Renal pelvis (tissue), 4 donors: ENCODE data around the gene DPYSL5. TPM values are rescaled to one million over a fixed set of nuclear protein-coding genes. Genes with fewer than 3 reads are reported as not detected.

Experiments
- DNase-seq: peaks from one replicate; pipeline ENCODE4 v3.0.0-alpha.2; 2013
- polyA plus RNA-seq, 3 donors: library from polyadenylated mRNA; unstranded; fragments of 120-200 nt; gene quantifications; one replicate each; pipeline ENCODE4 v1.2.1, GENCODE V29; 2013; ENCODE audit not compliant: insufficient read length in 3 of 3

Gene DPYSL5
- polyA plus RNA-seq, 3 donors, result 7.2 to 10.6 (median 8.6) TPM

DNA sequence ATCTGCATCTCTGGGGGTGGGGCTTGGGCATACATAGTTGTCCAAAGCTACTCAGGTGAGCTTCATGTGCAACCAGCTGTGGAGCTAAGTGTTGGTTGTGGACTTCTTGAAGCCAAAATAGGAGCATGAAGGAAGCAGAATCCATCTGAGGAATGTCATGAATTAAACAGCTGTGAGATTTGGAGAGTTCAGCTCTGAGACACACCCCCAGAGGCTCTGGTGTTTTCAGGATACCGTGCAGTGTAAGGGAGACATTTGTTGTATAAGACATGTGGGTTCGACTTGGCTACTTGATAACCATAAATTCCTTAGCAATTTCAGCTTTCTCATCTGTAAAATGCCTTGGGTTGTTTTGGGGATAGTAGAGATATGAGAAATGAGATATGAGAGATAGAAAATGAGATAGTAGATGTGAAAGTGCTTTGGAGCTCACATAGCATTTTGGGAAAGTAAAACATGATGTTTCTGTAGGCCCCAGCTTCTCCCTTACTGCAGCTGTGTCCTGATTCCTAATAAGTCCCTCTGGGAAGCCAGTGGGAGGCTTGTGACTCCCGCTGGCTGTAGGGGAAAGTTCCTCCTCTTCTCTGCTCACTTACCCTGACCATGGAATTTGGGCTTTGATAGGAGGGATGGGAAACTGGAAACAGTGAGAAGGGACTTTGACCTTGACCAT is 50.0 kb downstream of the DPYSL5 start:
- no peak for DNase-seq

DNA sequence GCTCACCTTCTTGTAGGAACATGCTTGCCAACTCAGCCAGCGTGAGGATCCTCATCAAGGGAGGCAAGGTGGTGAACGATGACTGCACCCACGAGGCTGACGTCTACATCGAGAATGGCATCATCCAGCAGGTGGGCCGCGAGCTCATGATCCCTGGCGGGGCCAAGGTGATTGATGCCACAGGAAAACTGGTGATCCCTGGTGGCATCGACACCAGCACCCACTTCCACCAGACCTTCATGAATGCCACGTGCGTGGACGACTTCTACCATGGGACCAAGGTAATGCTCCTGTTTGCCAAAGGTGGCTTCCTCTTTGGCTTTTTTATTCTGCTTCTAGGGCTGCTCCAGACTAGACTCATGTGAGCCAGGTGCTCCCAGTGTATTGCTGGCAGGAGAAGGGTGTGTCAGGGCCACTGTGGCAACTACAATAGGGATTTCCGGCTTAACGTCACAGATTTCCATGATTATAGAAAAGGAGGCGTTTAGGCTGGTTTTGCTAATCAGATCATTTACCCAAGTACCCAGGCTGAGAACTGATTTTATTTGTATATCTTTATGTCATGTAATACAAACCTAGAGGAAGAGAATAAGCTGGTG is 50.6 kb downstream of the DPYSL5 start:
- DNase-seq, result no peak

DNA sequence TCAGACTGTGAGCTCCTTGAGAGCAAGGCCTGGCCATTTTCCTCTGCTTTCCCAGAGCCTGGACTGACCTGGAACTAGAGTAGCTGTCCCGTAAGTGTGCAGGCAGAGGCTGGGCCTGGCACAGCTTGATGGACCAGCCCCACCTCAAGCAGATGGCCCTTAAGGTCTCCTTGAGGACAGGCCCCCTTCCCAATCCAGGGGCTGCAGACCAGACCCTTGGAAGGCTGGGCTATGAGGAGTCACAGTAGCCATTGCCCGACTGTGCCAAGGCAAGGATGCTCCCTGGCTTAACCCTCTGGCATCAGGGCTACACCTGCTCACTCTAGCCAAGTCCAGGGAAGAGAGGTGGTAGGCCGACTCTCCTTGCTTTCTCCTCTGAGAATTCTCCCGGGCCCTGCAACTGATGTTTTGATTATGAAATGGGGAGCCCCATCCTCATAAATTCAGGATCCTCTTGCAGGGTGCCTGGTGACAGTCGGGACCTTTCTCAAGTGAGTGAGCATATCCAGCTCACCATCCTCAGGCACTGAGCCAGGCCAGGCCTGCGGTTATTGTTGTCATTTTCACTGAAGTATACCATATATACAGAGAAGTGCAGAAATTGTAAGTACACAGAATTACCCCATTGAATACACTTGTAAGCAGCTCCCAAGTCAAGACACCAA is 51.7 kb downstream of the DPYSL5 start:
- no peak for DNase-seq

DNA sequence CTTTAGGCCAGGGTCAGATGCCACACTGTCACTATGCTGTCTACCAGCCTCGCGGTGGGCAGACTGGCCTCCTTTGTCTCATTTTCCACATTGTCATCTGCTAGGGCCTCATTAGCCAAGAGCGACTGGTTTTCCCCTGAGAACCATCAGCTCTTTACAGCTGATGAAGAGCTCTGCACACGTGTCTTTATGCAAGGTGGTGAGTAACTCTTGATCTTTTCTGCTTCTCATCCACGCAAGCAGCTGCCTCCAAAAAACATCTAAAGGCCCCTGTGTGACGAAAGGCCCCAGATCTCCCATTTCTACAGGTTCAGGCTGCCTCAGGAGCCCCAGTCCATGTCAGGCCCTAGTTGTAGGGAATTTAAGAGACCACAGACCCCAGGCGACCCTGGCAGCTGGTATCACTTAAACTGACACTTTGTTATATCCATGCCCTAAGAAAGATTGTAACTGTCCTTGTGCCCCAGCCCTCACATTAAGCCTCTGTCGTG is 52.9 kb downstream of the DPYSL5 start:
- no peak for DNase-seq

DNA sequence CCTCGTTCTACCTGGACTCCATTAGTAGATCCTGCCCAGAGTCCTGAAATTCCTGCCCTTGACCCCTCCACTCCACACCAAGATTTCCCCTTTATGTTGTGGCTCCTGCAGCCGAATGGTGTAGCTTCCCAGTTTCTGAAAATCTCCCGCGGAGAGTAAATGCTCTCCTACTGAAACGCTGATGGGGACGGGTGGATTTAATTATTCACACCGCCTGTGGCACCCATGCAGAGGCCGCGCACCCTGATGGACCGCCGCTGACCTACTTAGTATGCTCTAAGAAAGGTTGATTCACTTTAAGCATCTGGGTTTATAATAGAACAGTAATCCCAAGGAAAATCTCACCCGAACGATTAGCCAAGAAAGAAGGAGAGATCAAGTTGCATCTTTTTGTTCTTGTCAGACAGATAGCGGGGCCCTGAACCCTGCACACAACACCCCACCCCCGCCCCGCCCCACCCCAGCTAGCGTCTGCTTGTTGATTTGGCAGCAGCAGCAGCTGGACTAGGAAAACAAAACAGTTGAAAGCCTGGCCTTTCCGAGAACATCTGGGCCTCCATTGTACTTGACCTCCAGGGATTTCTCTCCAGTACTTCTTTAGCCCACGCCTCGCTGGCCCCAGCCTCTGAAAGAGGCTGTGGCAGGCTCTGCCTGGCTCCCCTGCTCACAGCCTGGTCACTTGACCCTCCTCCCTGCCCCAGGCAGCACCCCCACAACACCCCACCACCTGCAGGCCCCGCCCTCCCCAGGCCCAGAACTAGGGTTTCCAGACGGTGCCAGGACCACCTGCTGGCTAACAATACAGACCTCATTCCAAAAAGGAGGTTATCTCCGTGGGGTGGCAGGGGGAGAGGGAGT is 53.6 kb downstream of the DPYSL5 start:
- no peak for DNase-seq

DNA sequence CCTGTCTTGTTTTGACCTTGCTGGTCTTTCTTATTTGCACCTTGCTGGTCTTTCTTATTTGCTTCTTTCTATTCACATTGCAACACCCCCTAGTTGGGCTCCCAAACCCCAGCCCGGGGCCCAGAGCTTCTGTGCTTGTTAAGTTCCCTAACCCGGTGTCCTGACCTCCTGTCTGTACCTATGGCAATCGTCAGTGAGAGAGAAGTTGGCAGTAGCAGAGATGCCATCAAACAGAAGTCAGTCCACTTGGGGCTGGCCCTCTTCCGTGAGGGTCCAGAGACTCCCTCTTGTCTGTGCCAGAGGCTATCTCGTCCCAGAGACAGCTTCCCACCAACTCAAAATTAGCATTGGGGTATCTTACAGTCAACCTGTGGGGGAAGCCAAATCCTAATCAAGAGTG is 55.7 kb downstream of the DPYSL5 start:
- DNase-seq, result no peak

DNA sequence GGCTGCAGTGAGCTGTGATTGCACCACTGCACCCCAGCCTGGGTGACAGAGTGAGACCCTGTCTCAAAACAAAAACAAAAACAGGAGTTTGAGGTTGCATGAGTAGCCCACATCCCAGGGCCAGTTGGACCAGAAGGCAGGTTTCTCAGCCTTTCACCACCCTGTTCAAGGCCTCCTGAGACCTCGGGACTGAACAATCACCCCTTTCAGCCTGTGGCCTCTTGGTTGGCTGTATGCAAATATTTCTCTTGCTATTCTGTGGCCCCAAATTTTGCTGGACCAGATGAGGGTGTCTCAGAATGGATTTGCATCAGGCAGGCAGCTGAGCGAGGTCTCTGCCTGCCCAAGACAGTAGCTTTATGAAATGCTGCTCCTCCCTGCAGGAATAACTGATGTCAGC is 56.9 kb downstream of the DPYSL5 start:
- DNase-seq, result no peak

DNA sequence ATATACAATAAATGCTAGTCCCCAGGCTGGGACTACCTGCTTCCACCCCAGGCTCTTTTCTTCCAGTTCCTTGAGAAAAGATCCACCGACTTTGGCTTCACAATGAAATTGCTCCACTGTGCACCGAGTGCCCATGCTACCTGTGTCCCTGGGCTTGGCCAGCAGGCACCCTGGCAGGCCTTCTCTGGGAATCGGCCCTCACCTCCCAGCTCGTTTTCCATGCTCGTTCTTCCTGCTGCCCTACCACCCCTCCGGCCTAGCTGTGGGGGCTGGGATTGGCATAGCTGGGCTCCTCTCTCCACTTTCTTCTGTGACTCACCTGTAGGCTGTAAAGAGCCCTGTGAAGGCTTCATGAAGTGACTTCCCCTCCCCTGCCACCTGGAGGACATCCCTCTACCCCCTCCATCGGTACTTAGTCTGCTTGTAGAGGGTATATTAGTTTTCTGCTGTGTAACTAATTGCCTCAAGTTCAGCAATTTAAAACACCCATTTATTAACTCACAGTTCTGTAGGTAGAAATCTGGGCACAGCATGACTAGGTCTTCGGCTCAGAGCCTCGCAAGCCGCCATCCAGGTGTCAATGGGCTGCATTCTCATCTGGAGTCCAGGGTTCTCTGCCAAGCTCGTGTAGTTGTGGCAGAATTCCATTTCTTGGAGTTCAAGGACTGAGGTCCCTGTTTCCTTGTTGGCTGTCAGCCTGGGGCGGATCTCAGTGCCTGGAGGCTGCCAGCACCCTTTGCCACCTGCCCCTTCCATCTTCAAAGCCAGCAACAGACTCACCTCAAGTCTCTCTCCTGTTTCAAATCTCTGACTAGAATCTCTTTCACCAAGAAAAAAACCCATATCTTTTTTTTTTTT is 57.6 kb downstream of the DPYSL5 start:
- DNase-seq, result no peak

DNA sequence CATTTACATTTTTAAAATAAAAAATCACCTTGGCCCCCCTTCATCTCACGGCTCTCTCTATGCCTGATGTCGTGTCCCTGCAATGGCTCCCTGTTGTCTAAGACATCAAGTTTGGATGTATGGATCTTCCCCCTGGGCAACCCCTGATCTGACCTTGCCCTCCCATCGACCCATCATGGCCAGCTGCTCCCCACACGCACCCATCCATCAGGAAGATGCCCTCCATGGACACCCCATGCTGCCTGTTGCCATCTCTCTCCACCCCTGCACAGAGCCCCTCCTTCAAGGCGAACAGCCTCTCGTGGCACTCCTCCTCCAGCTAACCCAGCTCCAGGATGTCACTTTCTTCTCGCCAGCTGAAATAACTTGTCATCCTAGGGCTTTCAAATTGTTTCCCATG is 59.5 kb downstream of the DPYSL5 start:
- no peak for DNase-seq

DNA sequence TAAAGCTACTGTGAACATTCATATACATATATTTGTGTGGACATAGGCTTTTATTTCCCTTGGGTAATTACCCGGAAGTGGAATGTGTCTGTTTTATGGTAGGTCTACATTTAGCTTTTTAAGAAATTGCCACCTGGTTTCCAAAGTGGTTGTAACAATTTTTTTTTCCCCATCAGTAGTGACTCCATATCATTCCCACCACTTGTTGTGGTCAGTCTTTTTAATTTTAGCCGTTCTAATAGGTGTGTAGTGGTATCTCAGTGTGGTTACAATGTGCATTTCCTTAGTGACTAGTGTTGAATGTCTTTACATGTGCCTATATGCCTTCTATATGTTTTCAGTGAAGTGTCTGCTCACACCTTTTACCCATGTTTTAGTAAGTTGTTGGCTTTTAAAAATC is 62.2 kb downstream of the DPYSL5 start:
- no peak for DNase-seq

DNA sequence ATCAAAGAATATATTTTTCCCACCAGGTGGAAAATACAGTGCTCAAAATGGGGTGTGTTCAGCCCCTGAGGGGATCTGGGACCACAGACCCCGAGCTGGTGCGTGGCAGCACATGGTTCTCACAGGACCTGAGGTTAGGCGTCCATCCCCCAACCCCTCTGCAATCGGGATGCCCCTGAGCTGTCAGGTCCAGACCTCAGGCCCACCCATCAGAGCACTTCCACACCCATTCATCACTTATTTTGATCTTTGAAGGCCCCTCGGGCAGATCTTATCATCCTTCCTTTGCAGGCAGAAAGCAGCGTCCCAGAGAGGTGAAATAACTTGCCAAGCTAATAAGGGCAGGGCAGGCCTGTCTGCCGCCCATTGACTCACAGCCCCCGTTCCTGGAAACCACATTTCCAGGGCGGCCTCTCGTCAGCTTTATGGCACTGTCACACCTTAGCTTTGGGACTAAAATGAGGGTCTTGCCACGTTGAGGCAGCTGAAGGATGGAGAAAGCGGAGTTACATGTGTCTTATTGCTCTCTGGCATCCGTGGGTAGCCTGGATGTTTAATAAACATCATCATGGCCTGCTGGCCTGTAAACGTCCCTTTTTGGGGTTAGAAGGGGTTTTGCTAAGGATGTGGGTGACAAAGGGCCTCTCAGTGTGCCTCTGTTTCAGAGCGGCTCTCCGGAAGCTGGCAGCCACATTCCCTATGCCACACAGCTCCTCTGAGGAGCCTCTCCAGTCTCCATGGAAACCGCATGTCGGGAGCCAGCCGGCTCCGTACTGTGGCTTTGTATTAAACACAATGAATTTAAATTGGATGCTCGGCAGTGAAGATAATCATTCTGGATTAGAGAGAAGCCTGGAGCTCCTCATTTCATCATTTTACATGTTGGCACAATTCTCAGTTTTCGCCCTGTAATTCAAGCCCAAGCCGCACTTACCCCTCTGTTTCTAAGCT is 64.3 kb downstream of the DPYSL5 start:
- no peak for DNase-seq

DNA sequence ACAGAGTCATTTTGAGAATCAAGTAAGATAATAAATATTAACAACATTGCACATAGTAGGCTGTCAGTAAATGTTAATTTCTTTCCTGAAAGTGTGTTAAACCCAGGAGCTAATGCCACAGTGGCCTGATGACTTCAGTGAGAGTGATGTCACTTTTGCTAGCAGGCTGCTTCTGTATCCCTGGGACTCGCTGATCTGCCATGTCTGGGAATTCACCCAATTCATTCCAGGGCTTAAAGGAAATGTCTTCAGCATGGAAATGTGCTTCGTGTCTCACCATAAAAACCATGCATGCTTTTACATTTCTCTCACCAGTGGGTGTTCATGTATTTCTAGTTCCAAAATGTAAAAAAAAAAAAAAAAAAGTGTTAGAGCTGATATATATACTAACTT is 65.7 kb downstream of the DPYSL5 start:
- DNase-seq, result no peak

DNA sequence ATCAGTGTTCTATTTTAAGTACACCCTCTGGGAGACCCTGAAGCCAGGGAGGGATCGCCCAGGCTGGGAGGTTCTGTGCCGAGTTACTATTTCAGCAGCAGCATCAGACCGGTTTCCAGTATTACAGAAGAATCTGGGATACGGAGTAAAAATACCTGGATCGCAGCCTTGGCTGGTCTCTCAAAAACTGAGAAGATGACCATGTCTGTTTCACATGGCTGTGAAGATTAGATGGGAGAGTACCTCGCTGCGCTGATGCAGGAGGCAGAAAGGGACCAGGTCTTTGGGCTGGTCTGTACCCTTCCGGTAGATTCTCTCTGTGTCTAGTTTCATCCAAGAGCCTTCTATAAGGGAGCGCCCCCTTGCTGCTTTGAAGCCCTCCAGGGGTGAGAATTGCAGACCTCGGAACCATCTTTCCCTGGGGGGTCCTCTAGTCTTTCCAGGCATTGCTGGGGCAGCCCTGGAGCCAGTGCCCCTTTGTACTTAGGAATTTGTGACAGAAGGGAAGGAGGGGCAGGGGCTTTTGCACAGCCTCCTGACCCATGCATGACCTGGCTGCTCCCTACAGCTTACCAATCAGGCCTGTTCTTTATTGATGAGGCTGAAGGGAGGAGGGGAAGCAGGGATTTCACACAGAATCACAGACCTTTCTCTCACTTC is 66.2 kb downstream of the DPYSL5 start:
- DNase-seq, result no peak

DNA sequence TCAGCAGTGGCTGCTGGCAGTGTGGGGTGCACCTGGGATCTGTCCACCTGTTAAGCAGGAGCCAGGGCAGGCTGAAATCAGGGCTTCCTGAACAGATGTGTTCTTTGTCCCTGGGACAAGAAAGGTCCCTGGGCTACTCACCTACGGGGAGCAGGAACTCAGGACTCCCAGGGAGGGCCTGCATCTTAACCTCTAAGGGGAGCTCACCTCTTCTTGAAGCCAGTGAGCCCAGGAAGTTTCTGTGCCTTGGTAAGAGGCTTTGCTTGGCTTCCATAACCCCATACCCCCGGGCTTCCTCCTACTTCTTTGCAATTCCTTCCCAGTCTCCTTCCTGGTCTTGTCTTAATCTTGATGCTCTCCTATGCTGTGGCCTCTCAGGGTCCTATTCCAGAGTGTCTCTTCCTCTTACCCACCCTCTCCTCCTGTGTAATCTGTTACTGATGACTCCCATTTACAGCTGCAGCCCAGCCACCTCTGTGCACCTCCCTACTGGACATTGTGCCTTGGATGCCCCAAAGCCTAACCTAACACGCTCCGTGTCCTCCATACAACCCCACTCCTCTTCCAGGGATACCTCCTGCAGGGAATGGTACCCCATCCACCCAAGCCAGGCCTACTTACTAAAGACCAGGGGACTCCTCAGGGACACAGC is 66.9 kb downstream of the DPYSL5 start:
- DNase-seq, result no peak

DNA sequence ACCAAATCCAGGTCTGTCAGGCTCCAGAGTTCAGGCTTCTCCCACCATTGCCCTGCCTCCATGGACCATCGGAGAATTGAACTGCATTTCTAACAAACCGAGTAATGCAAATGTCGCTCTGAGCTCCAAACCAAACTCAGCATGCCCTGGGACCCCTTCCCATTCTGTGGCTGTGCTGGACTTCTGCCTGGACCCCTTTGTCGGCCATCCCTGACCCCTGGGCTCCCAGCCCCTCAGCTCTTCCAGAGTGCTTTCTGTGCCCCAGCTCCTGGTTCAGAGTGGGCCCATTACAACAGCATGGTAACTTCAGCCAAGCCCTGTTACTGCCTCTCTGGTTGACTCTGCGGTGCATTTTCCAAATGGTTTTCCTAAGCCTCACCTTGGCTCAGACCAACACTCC is 67.4 kb downstream of the DPYSL5 start:
- no peak for DNase-seq

DNA sequence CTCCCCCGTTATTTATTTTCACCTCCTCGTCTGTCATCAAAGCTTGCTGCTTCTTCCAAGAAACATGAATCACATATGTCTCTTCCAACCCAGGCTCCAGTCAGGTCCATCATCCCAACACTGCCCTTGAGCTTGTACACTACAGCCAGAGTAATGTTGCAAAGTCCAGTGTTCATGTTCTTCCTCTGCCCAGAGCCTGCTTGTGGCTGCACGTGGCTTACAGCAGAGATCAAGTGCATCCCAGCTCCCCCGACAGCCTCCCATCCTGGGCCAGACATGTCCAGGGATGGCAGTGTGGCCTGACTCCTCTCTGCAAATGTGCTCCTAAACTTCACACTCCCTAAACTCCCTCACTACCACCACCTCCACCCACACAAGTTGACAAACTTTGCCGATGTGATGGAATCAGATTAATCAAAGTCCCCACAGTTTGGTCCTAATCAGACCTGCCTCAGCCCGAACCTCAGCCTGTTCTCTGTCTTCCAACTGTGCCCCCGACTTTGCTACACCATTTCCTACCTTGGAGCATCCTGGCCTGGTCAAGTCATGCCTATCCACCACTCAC is 68.3 kb downstream of the DPYSL5 start:
- no peak for DNase-seq

DNA sequence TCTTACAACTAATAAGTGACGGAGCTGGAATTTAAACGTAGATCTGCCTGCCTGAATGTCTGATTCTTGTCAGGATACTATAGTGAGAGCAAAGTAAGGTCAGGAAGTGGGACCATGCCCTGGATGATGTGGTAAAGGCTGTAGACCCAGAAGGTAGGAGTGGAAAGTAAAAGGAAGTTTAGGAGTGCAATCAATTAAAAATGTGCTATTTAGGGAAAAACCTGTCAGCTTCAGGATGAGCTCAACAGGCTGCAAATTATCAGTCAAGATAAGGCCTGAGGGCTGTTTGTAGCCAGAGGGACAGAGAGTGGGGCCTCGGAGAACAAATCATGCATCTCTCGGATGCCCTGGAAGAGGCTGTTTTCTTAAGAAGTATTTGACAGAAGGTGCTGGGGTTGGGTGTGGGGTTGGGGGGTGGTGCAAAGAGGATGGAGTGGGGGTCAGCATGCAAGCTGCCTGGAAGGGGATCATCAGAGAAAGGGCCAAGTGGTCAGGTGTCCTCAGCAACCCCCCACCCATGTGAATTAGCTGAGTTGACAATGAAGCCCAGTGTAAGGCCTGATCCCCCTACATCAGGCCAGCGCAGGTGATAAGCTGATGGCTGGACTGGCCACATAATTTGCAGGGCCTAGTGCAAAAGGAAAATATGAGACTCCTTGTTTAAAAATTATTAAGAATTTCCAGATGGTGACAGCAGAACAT is 69.4 kb downstream of the DPYSL5 start:
- no peak for DNase-seq

DNA sequence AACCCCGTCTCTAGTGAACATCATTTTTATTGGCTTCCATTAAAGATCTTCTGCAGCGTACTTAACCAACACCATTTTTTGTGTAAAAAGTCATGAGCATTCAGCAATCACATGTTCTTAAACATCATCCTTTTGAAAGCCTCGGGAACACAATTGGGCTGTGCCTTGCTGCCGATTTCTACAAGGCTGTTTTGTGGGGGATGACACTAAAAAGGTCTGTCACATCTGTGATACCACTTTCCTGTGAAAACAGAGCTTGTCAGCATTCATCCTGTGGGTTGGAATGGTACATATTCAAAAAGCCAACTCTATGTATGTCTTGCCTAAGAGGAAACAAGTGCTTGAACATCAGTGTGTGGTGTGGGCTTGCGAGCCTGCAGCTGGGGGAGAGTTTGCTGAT is 73.4 kb downstream of the DPYSL5 start:
- no peak for DNase-seq
